ENCODE data around the gene CEP131.

Gene CEP131

GRCh38 chr17:81203136-81203535, 19.6 kb downstream of the CEP131 start:
- in situ Hi-C loops (cut with MboI; ENCODE audit: low sequenced_read_pairs) = no loop called here

- in situ Hi-C loops (cut with MboI; ENCODE audit: low sequenced_read_pairs) = no loop called here
These were observed 20.4 kb downstream of the CEP131 start for GRCh38 chr17:81202318-81202717.

GRCh38 chr17:81200695-81201580, 21.8 kb downstream of the CEP131 start:
- in situ Hi-C loops (cut with MboI; ENCODE audit: low sequenced_read_pairs) = no loop called here

- in situ Hi-C loops (cut with MboI; ENCODE audit: low sequenced_read_pairs) = no loop called here
These were observed 22.6 kb downstream of the CEP131 start for GRCh38 chr17:81200201-81200600.

DNA sequence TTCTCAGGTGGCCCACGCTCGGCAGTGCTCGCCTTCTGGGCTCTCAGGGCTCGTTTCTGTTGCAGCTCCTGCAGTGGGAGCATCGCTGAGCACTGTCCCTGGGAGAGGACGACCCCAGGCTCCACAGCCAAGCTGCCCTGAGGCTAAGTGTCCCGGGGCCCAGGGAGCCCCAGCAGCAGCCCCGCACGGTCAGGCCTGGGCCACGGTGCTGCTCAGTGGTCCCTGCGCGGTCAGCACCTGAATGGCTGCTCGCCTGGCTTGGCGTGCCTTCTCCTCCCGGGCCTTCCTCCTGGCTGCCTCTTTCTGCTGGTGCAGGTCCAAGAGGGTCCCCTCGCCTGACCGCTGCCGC, 23.3 kb downstream of the CEP131 start:
- in situ Hi-C loops (cut with MboI; ENCODE audit: low sequenced_read_pairs) = no loop called here

- in situ Hi-C loops (cut with MboI; ENCODE audit: low sequenced_read_pairs) = no loop called here
These were observed 23.8 kb downstream of the CEP131 start for GRCh38 chr17:81198826-81199481.

DNA sequence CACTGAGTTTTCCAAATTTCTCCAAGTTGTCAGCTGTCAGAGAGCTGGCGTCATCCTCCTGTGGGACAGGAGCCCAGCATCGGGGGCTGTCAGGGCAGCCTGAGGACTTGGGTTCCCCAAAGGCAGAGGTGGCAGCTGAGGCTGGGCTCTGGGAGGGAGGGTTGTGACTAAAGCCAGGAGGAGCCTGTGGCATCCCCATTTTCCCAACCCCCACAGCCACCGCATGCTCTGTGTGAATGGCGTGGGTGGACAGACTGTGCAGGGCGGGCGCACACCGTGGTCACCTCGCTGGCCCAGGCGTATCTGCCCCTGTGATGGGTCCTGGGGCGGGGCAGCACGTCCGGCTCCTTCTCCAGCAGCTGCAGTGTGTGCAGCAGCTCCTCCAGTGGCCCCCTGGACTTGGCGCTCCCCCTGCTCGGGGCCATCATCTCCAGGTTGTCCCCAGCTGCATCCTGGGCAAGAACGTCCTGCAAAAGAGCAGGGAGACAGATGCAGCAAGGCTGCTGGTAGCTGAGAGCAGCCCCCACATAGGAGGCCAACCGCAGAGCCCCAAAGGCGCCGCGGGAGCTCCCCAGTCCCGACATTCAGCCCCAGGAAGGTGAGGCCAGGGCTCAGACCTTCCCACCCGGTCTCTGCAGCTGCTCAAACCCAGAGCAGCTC, 24.8 kb downstream of the CEP131 start:
- in situ Hi-C loops (cut with MboI; ENCODE audit: low sequenced_read_pairs) = no loop called here

- in situ Hi-C loops (cut with MboI; ENCODE audit: low sequenced_read_pairs) = no loop called here
These were observed 25.4 kb downstream of the CEP131 start for GRCh38 chr17:81197409-81197795.

DNA sequence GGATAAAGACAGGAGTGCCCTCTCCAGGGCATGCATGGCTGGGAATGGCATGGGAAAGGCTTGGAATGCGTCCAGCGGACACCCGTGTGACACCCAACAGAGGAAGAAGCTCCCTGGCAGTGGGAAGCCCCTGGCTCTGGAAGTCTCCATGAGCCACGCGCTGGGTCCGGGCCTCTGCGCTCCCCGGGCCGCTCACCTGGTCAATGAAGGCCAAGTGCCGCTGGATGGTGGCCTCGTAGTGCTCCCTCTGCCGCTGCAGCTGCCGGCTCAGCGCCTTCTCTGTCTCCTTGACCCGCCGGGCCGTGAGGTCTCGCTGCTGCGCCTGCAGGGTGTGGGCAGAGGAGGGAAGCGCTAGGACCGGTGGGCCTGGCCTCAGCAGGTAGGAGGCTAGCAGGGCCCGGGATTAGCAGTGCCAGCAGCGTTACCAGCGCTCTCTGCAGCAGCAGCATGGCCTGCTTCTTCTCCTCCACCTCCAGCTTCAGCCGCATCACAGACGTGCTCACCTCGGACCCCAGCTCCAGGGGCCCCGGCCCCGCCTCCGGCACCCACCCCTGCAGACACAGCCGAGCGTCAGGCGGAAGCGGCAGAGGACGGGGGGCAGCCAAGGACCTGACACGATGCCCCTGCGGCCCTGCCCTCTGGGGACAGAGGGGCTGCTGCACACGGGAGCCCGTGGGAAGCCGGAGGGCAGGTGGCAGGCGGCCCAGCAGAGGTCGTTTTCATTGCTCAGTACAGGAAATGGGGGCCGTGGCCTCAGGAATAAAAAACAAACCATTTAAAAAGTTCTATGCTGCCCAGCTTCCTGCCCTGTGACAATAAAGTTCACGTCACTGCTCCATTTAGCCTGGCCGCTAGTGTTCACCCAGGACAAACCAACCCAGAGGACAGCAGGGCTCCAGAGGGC, 26.0 kb downstream of the CEP131 start:
- in situ Hi-C loops (cut with MboI; ENCODE audit: low sequenced_read_pairs) = no loop called here

DNA sequence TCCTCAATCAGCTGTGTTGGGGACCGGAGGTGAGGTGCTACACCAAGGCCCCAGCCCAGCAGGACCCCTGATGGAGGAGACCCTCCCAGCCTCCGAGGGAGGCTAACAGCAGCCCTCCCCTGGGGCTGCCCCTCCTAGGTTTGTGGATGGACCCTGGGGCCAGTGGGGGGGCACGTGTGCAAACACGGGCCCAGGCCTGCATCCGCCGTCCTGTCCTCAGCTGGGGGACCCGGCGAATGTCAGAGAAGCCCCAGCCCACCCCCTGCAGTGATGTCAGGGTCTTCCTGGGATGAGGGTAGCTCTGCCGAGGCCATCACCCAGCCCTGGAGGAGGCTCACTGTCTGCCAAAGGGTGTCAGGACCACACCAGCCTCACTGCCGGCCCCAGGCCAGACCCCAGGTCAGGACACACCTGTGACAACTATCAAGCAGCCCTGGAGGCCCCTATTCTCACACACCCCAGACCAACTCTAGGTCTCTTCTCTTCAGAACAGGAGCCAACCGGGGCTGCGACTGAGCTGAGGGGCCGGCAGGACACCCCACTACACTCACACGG, 26.7 kb downstream of the CEP131 start:
- in situ Hi-C loops (cut with MboI; ENCODE audit: low sequenced_read_pairs) = no loop called here

DNA sequence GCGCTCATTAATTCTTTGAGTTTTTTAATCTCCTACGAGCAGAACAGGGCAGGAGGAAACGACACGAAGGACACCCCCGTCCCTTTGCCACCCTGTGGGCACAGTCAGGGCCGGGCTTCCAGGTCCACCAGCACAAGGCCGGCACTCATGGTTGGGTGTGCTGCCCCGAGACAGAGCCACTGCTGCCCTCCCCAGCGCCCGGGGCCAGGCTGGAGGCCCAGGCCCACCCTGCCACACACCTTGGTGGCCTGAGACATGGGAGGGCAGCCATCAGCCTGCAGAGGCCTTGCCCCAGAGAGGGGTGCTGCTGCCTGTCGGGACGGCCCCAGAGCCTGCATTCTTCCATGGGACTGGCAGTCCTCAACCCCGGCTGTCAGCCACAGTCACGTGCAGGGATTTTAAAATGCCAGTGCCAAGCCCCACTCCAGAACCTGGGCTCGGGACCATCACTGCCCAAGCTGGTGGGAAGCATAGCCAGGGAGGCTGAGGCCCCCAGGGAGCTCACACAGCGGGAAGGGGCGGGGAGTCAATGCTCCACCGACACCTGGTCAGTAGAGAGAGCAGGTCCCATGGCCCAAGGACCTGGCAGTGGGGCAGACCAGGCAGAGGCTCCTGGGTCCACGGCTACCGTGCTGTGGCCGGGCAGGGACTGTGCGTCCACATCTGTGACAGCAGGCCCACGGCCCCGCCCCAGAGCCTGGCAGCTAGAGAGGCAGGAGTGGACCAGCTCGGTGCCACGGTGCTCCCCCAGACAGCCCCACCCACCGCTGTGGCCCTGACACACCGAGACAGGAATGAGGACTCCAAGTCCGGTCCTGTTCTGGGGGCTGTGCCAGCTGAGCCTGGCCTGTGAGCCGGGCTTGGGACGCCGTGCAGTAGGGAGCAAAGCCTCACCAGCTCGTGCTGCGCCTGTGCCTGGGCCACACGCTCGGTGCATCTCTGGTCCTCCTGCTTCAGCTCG, 27.5 kb downstream of the CEP131 start:
- in situ Hi-C loops (cut with MboI; ENCODE audit: low sequenced_read_pairs) = no loop called here

- in situ Hi-C loops (cut with MboI; ENCODE audit: low sequenced_read_pairs) = no loop called here
These were observed 28.5 kb downstream of the CEP131 start for GRCh38 chr17:81194225-81194760.

- in situ Hi-C loops (cut with MboI; ENCODE audit: low sequenced_read_pairs) = no loop called here
These were observed 29.1 kb downstream of the CEP131 start for GRCh38 chr17:81193470-81194224.

DNA sequence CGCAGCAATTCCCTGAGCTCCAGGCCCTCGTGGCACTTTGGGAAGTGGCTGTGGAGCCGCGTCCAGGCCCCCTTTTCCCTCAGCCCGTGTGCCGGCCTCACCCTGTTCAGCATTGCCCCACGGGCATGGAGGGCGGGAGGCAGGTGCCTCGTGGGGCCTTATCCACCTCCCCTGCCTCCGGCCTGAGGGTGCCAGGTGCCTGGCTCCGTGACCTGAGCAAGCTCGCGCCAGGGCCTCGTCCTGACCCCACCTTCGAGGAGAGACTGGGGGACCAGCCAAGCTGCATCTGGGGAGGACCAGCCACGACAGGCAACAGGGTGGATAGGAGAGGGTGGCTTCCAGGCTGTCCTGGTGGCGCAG, 29.7 kb downstream of the CEP131 start:
- in situ Hi-C loops (cut with MboI; ENCODE audit: low sequenced_read_pairs) = no loop called here

DNA sequence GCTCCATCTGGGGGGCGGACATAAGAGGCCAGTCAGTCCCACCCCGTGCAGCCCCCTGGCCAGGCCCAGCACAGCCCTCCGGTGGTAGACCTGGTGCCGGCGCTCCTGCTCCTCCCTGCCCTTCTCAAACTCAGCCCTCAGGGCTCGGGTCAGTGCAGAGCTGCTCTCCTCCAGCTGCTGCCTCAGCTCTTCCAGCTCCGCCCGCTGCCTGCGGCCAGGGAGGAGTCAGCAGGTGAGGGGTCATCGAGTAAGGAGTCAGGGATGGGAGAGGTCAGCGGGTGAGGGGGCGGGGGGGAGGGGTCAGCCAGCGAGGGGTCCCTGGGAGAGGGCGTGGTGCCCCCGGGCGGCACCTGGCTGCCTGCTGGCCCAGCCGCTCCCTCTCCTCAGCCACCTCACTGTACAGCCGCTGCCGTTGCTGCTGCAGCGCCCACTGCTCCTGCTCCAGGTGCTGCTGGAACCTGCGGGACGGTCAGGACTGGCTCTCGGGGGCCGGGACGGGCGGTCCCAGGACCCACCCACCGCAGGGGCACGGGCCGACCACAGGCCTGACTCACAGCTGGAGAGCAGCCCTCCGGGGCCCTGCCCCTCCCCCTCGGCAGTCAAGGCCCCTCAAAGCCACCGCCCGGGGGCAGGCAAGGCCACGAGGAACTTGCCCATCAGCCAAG, 30.2 kb downstream of the CEP131 start:
- in situ Hi-C loops (cut with MboI; ENCODE audit: low sequenced_read_pairs) = no loop called here

GRCh38 chr17:81191646-81192045, 31.1 kb downstream of the CEP131 start:
- in situ Hi-C loops (cut with MboI; ENCODE audit: low sequenced_read_pairs) = no loop called here

DNA sequence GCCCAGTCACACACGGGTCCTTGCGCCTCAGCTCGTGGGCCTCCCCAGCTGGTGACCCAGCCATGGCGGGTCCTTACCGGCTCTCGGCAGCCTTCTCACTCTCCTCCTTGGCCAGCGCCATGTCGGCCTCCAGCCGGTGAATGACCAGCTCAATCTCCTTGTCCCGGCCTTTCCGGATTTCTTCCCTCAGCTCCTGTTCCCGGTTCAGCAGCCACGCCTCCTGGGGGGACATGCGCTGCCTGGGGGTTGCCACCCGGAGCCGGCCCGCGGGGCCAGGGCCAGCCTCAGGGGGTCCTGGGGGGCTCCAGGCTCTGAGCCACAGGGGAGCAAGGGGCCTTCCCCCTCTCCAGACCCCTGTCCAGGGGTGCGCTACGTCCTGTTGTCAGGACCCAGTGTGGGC, 31.6 kb downstream of the CEP131 start:
- in situ Hi-C loops (cut with MboI; ENCODE audit: low sequenced_read_pairs) = no loop called here

DNA sequence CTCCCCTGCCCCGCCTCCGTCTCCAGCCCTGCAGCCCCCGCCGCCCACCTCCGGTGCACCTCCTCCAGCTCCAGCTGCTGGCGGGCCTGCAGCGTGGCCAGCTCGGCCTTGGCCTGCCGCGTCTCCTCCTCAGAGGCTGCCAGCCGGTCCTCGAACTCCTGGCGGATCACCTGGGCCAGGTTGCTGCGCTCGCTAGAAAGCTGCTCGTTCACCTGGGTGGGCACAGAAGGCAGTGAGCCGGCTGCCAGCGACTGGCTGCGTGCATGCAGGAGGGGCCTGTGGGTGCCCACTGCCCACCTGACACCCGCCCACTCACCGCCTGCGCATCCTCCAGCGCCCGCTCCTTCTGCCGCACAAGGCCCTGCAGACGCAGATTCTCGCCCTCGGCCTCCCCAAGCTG, 32.2 kb downstream of the CEP131 start:
- in situ Hi-C loops (cut with MboI; ENCODE audit: low sequenced_read_pairs) = no loop called here

Data from HL-60/S4 (cell line).